ENCODE measurements around the gene NMD3.

DNA sequence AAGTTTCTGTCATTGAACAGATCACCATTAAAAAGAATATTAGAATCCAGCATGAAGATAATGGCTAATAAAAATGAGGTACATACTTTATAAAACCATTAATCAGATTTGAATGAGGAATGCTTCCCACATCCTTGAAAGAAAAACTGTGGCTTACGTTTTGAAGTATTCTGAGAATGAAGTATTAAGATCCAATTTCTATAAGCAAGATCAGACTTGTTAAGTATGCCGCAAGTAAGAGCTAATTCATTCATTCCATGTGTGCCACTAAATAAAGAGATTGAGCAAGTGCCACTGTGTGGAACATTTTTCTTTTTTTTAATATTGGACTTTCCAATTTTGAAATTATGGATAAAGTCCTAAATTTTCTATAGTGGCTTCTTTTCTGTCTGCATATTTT, 30.6 kb downstream of the NMD3 start:
- no peak for TF ChIP-seq EP300 (IDR thresholded peaks at IDR 0.05)
- TF ChIP-seq, protein P1, sequence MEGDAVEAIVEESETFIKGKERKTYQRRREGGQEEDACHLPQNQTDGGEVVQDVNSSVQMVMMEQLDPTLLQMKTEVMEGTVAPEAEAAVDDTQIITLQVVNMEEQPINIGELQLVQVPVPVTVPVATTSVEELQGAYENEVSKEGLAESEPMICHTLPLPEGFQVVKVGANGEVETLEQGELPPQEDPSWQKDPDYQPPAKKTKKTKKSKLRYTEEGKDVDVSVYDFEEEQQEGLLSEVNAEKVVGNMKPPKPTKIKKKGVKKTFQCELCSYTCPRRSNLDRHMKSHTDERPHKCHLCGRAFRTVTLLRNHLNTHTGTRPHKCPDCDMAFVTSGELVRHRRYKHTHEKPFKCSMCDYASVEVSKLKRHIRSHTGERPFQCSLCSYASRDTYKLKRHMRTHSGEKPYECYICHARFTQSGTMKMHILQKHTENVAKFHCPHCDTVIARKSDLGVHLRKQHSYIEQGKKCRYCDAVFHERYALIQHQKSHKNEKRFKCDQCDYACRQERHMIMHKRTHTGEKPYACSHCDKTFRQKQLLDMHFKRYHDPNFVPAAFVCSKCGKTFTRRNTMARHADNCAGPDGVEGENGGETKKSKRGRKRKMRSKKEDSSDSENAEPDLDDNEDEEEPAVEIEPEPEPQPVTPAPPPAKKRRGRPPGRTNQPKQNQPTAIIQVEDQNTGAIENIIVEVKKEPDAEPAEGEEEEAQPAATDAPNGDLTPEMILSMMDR (IDR thresholded peaks at IDR 0.05) = no peak
- no peak for TF ChIP-seq POLR2AphosphoS5 (IDR thresholded peaks at IDR 0.05)
- TF ChIP-seq POLR2A (IDR thresholded peaks at IDR 0.05) = no peak

Data from upper lobe of left lung (tissue), 4 donors.